Keratinocyte (primary cell): Measurements from ENCODE around the gene FGL2.

Source experiments
- EZH2 ChIP-seq: IDR thresholded peaks from one replicate; pipeline ENCODE4 v1.6.1; 2012; ENCODE audit warnings: inconsistent platforms, mild to moderate bottlenecking, low read length, moderate library complexity
- TF ChIP-seq, protein P1 (sequence below), 3 experiments: IDR thresholded peaks in 1 of 3; conservative IDR thresholded peaks in 1 of 3; optimal IDR thresholded peaks in 1 of 3; 2 replicates in 2 of 3; 3 replicates in 1 of 3; pipeline versions ENCODE3 to v1.5.1; 2011; ENCODE audit warnings: low read length in 3 of 3, mild to moderate bottlenecking in 3 of 3, moderate library complexity in 2 of 3, control low read depth in 1 of 3, inconsistent platforms in 1 of 3; ENCODE audit not compliant: insufficient read depth in 2 of 3; ENCODE audit errors: extremely low read depth in 1 of 3

DNA sequence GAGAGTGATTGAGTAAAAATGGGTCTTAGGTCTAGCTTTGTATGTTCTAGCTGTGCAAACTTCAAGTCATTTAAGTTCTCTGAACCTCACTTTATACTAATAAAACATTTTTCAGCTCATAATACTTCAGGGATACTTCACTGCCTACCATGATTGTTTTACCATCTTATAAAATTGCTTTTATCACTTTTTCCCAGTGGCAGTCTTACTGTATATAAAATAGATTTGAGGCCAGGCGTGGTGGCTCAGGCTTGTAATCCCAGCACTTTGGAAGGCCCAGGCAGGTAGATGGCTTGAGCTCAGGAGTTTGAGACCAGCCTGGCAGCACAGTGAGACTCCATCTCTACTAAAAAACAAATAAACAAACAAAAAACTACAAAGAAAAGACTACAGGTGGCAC, 17.4 kb downstream of the FGL2 start:
- TF ChIP-seq, protein P1, sequence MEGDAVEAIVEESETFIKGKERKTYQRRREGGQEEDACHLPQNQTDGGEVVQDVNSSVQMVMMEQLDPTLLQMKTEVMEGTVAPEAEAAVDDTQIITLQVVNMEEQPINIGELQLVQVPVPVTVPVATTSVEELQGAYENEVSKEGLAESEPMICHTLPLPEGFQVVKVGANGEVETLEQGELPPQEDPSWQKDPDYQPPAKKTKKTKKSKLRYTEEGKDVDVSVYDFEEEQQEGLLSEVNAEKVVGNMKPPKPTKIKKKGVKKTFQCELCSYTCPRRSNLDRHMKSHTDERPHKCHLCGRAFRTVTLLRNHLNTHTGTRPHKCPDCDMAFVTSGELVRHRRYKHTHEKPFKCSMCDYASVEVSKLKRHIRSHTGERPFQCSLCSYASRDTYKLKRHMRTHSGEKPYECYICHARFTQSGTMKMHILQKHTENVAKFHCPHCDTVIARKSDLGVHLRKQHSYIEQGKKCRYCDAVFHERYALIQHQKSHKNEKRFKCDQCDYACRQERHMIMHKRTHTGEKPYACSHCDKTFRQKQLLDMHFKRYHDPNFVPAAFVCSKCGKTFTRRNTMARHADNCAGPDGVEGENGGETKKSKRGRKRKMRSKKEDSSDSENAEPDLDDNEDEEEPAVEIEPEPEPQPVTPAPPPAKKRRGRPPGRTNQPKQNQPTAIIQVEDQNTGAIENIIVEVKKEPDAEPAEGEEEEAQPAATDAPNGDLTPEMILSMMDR (optimal IDR thresholded peaks at IDR 0.05 in 1 of 3, IDR thresholded peaks at IDR 0.05 in 1 of 3, conservative IDR thresholded peaks at IDR 0.05 in 1 of 3; ENCODE audit: extremely low read depth in 1 of 3, insufficient read depth in 2 of 3, low read length in 3 of 3) = no peak
- no peak for TF ChIP-seq EZH2
